Fibroblast of lung (primary cell): ENCODE data around the gene ARMH1.

Experiments
- CTCF ChIP-seq, 2 donors: IDR thresholded peaks in 1 of 2; conservative IDR thresholded peaks in 1 of 2; 1 replicate in 1 of 2; 2 replicates in 1 of 2; pipeline ENCODE4 v1.5.1; 2011 to 2012; ENCODE audit warnings: low read length in 2 of 2, control low read depth in 1 of 2, inconsistent platforms in 1 of 2, low read depth in 1 of 2, mild to moderate bottlenecking in 1 of 2
- EZH2 ChIP-seq: IDR thresholded peaks from 2 replicates; pipeline ENCODE4 v1.5.1; 2012; ENCODE audit warnings: low read length, control low read depth, mild to moderate bottlenecking; ENCODE audit errors: missing control alignments

DNA sequence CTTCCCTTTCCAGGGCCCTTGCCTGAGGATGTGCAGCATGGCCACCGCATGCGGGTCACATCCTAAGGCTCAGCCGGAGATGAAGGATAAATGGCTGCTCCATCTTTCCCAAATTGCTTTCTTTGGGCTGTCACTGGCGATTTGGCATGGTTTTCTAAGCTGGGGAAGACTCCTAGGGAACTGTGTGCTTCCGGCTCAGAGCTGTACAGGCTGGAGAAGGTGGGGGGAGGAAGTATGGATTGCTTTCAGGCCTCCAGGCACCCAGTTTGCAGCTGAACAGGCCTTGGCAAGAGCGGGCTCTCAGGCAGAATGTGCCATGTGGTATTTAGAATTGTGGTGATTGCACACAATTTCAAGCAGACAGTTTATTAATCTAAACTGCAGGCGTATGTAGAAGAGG, 49.2 kb upstream of the ARMH1 start:
- no peak for TF ChIP-seq CTCF (conservative IDR thresholded peaks at IDR 0.05 in 1 of 2, IDR thresholded peaks at IDR 0.05 in 1 of 2; ENCODE audit: low read depth in 1 of 2, low read length in 2 of 2)
- TF ChIP-seq EZH2: no peak
